Natural killer cell treated with Interleukin-12 subunit alpha and Interleukin-12 subunit beta and Interleukin-15 and Interleukin-18, amount 100 ng/mL, for 72 hours (primary cell): ENCODE results near the gene ZIC5. TPM values are rescaled to one million over a fixed set of nuclear protein-coding genes. Genes with fewer than 3 reads are reported as not detected.

Source experiments
- ATAC-seq, 2 donors: fragments of 150-1000 bp; cut with Tn5 transposase in 1 of 2; sonication (Bioruptor Pico), chemical (Tn5 transposase) in 1 of 2; 2 replicates each; pipeline ENCODE4 v1.10.0; 2021
- DNase-seq: peaks from one replicate; pipeline ENCODE4 v3.0.0; 2022; ENCODE audit warnings: low spot score
- H3K27ac Mint-ChIP-seq, 2 donors: 1 replicate in 1 of 2; 2 replicates in 1 of 2; pipeline ENCODE4 v1.8.0; 2022; ENCODE audit warnings: mixed read lengths in 2 of 2, mild to moderate bottlenecking in 1 of 2, moderate library complexity in 1 of 2
- H3K27me3 Mint-ChIP-seq, 2 donors: 1 replicate in 1 of 2; 2 replicates in 1 of 2; pipeline ENCODE4 v1.8.0; 2022; ENCODE audit warnings: mixed read lengths in 2 of 2
- H3K36me3 Mint-ChIP-seq: one replicate; pipeline ENCODE4 v1.8.0; 2022; ENCODE audit warnings: mixed read lengths
- H3K4me1 Mint-ChIP-seq, 2 donors: 1 replicate in 1 of 2; 2 replicates in 1 of 2; pipeline ENCODE4 v1.8.0; 2022; ENCODE audit warnings: low read depth in 2 of 2, mixed read lengths in 2 of 2, mild to moderate bottlenecking in 1 of 2
- H3K4me3 Mint-ChIP-seq: one replicate; pipeline ENCODE4 v1.8.0; 2022; ENCODE audit warnings: mixed read lengths
- H3K9me3 Mint-ChIP-seq: 2 replicates; pipeline ENCODE4 v1.8.0; 2022; ENCODE audit warnings: mixed read lengths
- total RNA-seq, 2 donors: library from RNA; stranded (reverse); gene quantifications; one replicate each; pipeline ENCODE4 v1.2.3, GENCODE V29; 2022

The ZIC5 gene
- total RNA-seq, 2 donors from 2014 or later = not detected

GRCh38 chr13:99983499-99984401 lies 12.2 kb upstream of the ZIC5 start:
- peak overlapping the region; percentile 41 to 61 for H3K27ac Mint-ChIP-seq
- peaks cover 12% of the 10 kb centered on the region for H3K36me3 Mint-ChIP-seq
- H3K27me3 Mint-ChIP-seq = peaks cover 25 to 47% of the 10 kb centered on the region in 2 donors
- H3K4me3 Mint-ChIP-seq = peak overlapping the region; percentile 47
- peaks cover 8 to 13% of the 10 kb centered on the region in 2 donors for H3K4me1 Mint-ChIP-seq
- no peaks in the 10 kb centered on the region for H3K9me3 Mint-ChIP-seq
- ATAC-seq (no peak), DNase-seq (no peak)

GRCh38 chr13:99982731-99983498 lies 11.3 kb upstream of the ZIC5 start:
- ATAC-seq = no peak
- Mint-ChIP-seq H3K4me3 (peak overlapping the region; percentile 47), H3K27ac (peak overlapping the region; percentile 41 to 61), H3K4me1 (peaks cover 15 to 21% of the 10 kb centered on the region in 2 donors), H3K9me3 (no peaks in the 10 kb centered on the region), H3K36me3 (peaks cover 12% of the 10 kb centered on the region), H3K27me3 (peaks cover 33 to 50% of the 10 kb centered on the region in 2 donors)
- no peak for DNase-seq

- H3K27me3 Mint-ChIP-seq = peaks cover 32 to 52% of the 10 kb centered on the region in 2 donors
- H3K4me1 Mint-ChIP-seq = peaks cover 15 to 19% of the 10 kb centered on the region in 2 donors
- H3K36me3 Mint-ChIP-seq = peaks cover 12% of the 10 kb centered on the region
- no peaks in the 10 kb centered on the region for H3K9me3 Mint-ChIP-seq
- H3K27ac Mint-ChIP-seq = peak overlapping the region in 1 of 2 donors; percentile 41
- peak overlapping the region; percentile 47 for H3K4me3 Mint-ChIP-seq
- DNase-seq (no peak), ATAC-seq (peak; percentile 45 to 56)
Observed at GRCh38 chr13:99982036-99982730, 10.6 kb upstream of the ZIC5 start.

DNA sequence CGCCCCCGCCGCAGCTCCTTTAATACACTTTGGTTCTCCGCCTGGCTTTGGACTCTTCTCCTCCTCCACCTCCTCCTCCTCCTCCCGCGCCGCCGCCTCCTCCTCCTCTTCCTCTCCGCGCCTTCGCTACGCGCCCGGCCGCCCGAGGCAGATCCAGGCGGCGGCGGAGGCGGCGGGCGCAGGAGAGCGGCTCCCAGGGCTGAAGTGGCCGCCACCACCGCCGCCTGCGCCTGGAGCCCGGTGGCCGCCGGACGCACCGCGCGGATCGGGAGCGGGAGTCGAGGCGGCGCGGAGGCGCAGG lies 10.1 kb upstream of the ZIC5 start, which contains the start of gene ZIC2:
TSS of gene ZIC2 (plus strand) at position 50 of the 301 bp plus-strand sequence. CDS start 281 bp downstream, outside the sequence.
- Mint-ChIP-seq H3K27me3 (peaks cover 35 to 52% of the 10 kb centered on the region in 2 donors), H3K36me3 (peaks cover 16% of the 10 kb centered on the region), H3K9me3 (no peaks in the 10 kb centered on the region), H3K4me3 (peak within 1 kb of the TSS; percentile 47), H3K27ac (peak within 1 kb of the TSS in 1 of 2 donors; percentile 41), H3K4me1 (peaks cover 15 to 17% of the 10 kb centered on the region in 2 donors)
- ATAC-seq (no peak), DNase-seq (no peak)

DNA sequence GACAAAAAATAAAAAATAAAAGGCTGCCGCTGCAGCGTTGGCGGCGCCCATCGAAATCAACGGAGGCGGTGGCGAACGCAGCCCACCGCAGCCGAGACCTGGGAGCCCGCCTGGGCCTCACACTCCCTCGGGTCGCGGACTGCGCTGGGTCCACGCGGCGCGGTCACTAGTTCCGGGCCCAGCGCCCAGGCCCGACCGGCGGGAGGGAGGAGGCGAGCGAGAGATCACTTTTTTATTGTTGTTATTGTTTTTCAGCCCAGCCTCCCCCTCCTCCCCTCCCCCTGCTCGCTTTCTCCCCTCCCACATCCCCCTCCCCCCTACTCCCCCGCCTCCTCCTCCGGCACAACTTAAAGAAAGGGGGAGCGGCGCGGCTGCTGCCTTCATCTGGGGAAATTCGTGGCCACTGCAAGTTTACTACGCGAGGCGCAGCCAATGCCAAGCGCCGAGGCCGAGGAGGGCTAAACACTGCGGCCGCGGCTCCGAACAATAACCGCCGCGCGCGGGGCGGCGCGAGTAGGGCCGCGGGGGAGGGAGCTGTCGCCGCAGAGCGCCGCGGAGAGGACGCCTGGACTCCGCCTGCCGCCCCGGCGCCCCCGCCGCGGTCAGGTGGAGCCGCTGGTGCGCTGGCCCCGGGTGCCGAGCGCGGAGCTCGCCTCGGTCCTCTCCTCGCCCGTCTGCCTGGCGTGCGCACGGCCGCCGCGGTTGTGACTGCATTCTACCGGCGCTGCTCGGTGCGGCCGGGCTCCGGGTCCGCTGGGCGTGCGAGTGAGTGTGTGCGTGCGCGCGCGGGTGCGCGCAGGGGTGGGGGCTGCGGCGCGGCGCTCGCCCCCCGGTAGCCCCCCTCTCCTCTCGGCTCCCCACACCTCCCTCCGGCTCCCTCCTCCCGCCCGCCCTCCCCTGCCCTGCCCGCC lies 9.5 kb upstream of the ZIC5 start:
- ATAC-seq (peak; percentile 45 to 58), DNase-seq (no peak)
- peaks cover 12 to 15% of the 10 kb centered on the region in 2 donors for H3K4me1 Mint-ChIP-seq
- H3K4me3 Mint-ChIP-seq = peak overlapping the region; percentile 15
- H3K27ac Mint-ChIP-seq = no peak overlapping the region
- no peaks in the 10 kb centered on the region for H3K9me3 Mint-ChIP-seq
- H3K27me3 Mint-ChIP-seq = peaks cover 38 to 52% of the 10 kb centered on the region in 2 donors
- H3K36me3 Mint-ChIP-seq = peaks cover 16% of the 10 kb centered on the region

- H3K4me3 Mint-ChIP-seq = peak overlapping the region; percentile 15
- H3K36me3 Mint-ChIP-seq = peaks cover 11% of the 10 kb centered on the region
- peaks cover 9 to 12% of the 10 kb centered on the region in 2 donors for H3K4me1 Mint-ChIP-seq
- no peaks in the 10 kb centered on the region for H3K9me3 Mint-ChIP-seq
- H3K27ac Mint-ChIP-seq = no peak overlapping the region
- no peak for DNase-seq
- ATAC-seq = peak; percentile 80 to 86
- H3K27me3 Mint-ChIP-seq = peaks cover 38 to 51% of the 10 kb centered on the region in 2 donors
Observed at GRCh38 chr13:99980201-99980823, 8.7 kb upstream of the ZIC5 start.

- peaks cover 11% of the 10 kb centered on the region for H3K36me3 Mint-ChIP-seq
- H3K27ac Mint-ChIP-seq = no peak overlapping the region
- ATAC-seq (no peak), DNase-seq (no peak)
- H3K27me3 Mint-ChIP-seq = peaks cover 43 to 52% of the 10 kb centered on the region in 2 donors
- no peak overlapping the region for H3K4me3 Mint-ChIP-seq
- peaks cover 9 to 12% of the 10 kb centered on the region in 2 donors for H3K4me1 Mint-ChIP-seq
- H3K9me3 Mint-ChIP-seq = no peaks in the 10 kb centered on the region
Observed at GRCh38 chr13:99979453-99980200, 8.1 kb upstream of the ZIC5 start.

DNA sequence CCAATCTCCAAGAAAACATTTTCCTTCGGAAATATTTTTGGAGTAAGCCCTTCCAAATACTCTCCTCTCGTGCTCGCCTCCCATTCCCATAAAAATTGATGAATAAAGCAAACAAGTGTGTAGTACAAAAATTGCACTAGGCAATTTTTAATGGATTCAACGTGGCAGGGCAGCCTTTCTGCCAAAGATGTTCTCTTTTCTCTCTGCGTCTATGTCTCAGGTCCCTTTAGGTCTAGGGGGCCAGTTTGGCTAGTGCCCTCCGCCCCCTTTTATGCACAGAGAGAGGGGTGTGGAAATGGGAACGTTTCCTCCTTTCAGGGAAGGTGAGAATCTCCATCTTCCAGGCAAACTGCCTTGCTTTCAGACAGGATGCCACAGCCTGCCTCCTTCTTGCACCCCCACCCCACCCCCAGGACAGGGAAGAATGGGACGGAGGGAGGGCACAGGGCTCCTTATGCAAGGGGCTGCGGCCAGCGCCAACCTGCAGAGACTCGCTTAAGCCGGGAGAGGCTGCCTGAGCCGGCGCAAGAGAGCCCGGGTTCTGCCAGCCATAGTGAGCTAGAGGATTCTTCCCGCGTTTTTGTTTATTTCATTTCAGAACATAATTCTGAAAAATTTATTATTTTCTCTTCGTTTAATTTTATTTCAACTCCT lies 7.4 kb upstream of the ZIC5 start:
- no peak for ATAC-seq

DNA sequence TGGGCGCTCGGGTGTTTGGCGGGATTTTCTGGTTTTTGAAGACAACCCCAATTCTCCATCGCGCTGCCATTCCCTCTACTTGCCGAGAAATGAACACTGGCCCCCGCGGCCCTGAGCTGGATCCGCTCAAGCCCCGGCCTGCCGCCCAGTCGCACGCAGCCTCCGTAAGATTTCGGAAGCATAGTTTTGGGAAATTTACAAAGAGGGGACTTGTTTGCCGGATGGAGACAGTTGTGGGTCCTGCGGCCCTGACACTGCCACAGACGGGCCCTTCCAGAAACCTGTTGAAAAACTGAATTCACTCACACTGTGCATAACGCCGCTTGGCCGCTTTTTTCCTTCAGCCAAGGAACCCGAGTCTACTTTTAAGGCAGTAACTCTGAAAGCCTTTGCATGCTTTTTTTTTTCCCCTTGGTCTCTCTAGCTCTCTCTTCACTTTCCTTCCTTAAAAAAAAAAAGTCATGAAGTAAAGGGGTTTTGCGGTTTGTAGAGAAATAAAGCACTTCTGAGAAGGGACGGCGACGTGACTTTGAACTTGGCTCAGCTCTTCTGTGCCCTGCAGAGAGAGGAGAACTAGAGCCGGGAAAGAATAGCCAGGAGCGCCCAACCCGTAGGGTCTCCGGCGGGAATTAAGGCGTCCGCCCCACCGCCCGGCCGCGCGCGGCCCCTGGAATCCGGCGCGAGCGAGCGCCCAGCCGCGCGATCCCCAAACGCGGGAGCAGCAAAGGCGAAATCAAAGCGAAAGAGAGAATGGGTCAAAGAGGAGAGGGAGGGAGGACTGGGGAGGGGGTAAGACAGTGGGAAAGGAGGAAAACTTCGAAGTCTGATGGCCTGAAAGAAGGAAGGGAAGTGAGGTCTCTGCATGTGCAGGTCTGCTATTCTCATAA lies 6.6 kb upstream of the ZIC5 start:
- Mint-ChIP-seq H3K9me3 (no peaks in the 10 kb centered on the region), H3K27me3 (peaks cover 49 to 52% of the 10 kb centered on the region in 2 donors), H3K27ac (no peak overlapping the region), H3K4me1 (peaks cover 8 to 9% of the 10 kb centered on the region in 2 donors), H3K4me3 (peak overlapping the region; percentile 54), H3K36me3 (peaks cover 19% of the 10 kb centered on the region)
- no peak for ATAC-seq
- no peak for DNase-seq

More for the DNA sequence above, 7.4 kb upstream of the ZIC5 start:
- Mint-ChIP-seq H3K27ac (no peak overlapping the region), H3K4me3 (peak overlapping the region; percentile 54), H3K4me1 (peaks cover 8 to 9% of the 10 kb centered on the region in 2 donors), H3K9me3 (no peaks in the 10 kb centered on the region), H3K36me3 (peaks cover 12% of the 10 kb centered on the region), H3K27me3 (peaks cover 45 to 52% of the 10 kb centered on the region in 2 donors)
- no peak for DNase-seq

DNA sequence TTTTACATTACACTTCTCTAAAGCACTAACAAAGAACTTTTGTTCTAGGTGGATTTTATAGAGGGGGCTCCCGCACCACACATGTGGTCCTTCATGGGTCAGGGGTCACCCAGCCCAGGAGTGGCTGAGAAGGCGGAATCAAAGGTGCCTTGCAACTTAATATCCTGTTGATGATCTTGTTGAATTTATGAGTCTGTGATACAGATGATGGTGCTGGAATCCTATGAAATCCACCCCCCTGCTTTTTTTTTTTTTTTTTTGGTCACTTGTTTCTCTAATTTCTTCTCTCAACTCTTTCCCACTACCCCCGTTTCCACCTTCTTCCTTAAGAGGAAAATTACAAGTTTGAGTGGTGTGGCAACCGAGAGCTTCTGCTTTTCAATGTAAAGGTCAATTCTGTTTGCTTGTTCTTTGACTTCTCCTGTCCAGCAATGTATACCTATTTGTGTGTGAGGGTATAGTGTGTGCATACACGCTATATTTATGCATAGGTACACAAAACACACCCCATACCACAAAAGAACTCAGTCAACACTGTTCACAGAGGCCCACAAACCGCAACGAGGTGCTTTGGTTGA lies 5.9 kb upstream of the ZIC5 start:
- Mint-ChIP-seq H3K4me3 (no peak overlapping the region), H3K27ac (no peak overlapping the region), H3K27me3 (peaks cover 51 to 59% of the 10 kb centered on the region in 2 donors), H3K9me3 (no peaks in the 10 kb centered on the region), H3K36me3 (peaks cover 23% of the 10 kb centered on the region), H3K4me1 (peaks cover 8 to 9% of the 10 kb centered on the region in 2 donors)
- no peak for ATAC-seq
- DNase-seq = no peak
